EH (cell line): ENCODE data around the gene GLCCI1.
"Not testable (repeated sequence)": the region's sequence is repeated elsewhere in the genome, so short reads cannot be mapped to it uniquely, and the experiment has no call there.

Source experiments
- DNase-seq: peaks from one replicate; pipeline ENCODE4 v3.0.0-alpha.2; 2015; ENCODE audit warnings: low read depth

The GLCCI1 gene

GRCh38 chr7:8094164-8095140, 125.9 kb downstream of the GLCCI1 start:
- no peak for DNase-seq

- DNase-seq = not testable (repeated sequence)
These were observed 132.7 kb downstream of the GLCCI1 start for GRCh38 chr7:8101292-8101691.

GRCh38 chr7:8103282-8103681, 134.7 kb downstream of the GLCCI1 start:
- DNase-seq = no peak

DNA sequence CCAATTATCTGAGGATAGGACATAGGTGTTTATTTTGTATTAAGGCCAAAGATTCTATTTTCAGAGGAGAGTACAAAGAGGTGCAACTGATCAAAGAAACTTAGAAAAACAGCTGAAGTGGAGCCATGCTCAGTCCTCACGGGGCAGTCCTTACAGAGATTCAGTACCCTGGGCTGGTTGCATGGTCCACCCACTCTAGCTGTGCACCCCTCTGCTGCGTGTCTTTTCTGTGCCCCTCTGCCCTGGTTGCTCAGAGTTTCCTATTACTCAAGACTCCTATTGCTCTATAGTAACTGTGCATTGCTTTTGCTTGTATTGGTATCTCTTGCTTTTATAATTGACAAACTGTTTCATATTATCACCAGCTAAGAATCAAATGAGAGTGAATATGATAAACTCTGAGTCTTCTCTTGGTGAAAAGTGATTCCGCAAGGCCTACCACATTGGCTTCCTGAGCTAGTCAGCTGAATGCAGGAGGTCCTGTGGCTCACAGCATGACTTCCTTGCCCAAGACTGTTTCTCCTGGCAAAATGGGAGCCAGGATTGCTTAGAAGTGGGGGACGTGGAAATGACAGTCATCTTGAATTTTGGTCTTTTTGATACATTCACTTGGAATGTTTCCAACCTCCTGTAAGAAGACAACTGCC, 137.0 kb downstream of the GLCCI1 start:
- no peak for DNase-seq

DNA sequence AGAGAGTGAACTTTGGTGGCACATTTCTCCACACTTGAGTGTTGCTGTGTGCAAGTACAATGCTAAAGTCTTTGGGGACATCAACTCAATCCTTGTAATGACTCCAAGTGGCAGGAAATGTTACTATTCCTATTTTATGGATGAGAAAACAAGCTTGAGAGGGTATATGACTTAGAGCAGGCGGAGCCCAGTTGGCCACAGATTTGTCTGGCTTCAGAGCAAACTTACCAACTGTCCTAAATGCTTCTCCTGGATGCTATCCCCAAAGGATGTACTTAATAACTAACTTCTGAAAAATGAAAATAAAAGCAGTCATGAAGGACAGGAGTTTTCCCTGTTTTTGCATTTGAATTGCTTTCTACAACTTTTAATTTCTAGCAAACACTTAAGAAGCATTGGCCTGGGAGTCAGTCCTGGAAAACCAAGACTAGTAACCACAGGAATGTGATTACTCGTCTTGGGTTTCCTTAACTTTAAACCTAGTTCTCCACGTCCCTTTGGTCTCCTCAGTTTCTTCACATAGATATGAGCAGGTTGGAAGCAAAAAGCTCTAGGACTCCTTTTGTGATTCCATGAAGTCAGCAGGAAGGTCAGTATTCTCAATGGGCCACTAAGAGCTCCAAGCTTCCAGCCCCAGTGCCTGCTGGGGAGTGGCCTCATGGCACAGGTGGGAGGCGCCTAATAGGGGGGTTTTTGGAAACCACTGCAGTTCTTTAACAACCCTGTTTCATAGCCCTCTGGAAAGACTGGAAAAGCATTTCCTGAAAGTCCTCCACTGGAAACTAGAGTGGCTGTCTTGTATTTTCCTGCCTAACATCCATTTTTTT, 140.8 kb downstream of the GLCCI1 start:
- DNase-seq = peak; percentile 52

GRCh38 chr7:8111282-8111960, 142.8 kb downstream of the GLCCI1 start:
- no peak for DNase-seq

GRCh38 chr7:8112685-8113084, 144.1 kb downstream of the GLCCI1 start:
- no peak for DNase-seq

DNA sequence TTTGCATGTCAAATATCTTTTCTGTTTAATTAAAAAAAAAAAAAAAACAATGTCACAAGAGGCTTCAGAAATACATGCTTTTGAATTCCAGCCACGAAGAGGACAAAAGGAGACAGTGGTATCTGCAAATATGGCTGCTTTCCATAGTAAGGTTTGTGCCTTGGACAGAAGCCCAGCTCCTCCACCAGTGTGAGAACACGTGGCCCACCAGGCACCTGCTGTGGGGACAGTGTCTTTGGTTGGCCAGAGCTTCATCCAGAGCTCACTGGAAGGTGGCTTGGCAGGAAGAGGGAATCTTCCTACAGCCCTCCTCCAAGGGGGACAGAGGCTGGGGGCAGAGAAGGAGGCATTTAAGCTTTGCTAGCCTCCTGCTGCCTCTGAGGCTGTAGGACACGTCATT, 144.6 kb downstream of the GLCCI1 start:
- DNase-seq = no peak

DNA sequence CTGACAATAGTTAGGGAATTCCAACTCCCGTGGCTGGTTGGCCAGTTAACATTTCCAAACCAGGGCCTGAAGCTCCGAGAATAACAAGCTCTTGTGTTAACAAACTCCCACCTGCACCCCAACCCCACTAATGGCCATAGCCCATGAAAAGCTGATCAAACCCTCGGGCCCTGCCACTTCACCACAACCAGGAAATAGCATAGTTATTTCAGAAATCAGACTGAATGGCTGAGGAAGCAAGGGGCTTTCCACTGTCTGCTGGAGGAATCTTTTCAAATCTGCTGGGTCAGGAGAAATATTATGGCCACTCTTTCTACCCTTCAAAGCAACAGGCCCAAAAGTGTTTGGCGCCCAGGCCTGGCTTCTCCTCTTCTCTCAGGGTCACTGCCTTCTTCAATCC, 145.6 kb downstream of the GLCCI1 start:
- no peak for DNase-seq

DNA sequence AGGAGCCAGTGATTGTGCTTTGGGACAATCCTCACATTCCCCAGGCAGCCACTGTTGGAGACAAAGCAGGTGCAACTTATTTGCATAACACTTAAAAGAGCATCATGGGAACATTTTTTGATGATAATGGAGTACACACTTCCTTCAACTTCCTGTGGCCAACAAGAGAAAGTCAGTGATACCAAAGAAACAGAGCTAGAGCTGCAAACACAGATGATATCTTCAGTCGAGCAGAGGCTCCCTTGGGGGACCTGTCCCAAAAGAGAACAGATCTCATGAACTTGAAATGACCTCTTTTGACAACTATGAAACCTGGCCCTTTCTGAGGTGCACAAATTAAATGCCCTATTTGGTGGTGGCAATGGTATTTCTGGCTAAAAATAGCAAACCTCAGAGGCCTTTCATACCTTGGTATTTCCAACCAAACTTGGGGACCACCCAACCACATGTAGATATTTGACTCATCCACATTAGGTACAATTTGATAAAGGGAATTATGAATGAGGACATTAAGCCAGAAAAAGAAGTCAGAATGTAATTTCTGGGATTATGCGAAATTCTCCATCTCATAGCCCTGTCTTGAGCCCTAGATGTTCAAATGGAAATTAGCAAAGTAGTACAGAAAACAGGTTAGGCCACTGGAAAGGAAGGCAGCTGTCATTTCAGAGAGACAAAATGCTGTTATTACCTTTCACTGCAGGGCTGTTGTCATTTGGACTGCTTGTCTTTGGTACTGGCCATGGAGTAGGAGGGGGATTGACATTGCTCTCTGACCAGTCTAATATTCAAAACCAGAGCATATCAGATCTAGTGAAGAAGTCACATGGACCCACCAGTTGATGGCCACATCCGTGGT, 147.2 kb downstream of the GLCCI1 start:
- DNase-seq = no peak

GRCh38 chr7:8117195-8117594, 148.6 kb downstream of the GLCCI1 start:
- no peak for DNase-seq

- no peak for DNase-seq
These were observed 150.7 kb downstream of the GLCCI1 start for GRCh38 chr7:8119262-8119661.

GRCh38 chr7:8120390-8121058, 151.9 kb downstream of the GLCCI1 start:
- DNase-seq = no peak

DNA sequence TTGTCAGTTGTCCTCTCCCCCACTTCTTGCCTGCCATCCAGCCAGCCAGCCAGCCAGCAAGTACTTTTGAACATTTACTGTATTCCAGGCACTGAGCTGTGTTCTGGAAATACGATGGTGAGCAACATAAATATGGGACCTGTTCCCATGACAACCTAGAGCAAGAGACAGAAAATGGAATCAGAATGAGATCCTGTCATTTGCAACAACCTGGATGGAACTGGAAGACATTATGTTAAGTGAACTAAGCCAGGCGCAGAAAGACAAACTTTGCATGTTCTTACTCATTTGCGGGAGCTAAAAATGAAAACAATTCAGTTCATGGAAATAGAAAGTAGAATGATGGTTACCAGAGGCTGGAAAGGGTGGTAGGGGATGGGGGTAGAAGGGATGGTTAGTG, 152.6 kb downstream of the GLCCI1 start:
- DNase-seq = no peak

DNA sequence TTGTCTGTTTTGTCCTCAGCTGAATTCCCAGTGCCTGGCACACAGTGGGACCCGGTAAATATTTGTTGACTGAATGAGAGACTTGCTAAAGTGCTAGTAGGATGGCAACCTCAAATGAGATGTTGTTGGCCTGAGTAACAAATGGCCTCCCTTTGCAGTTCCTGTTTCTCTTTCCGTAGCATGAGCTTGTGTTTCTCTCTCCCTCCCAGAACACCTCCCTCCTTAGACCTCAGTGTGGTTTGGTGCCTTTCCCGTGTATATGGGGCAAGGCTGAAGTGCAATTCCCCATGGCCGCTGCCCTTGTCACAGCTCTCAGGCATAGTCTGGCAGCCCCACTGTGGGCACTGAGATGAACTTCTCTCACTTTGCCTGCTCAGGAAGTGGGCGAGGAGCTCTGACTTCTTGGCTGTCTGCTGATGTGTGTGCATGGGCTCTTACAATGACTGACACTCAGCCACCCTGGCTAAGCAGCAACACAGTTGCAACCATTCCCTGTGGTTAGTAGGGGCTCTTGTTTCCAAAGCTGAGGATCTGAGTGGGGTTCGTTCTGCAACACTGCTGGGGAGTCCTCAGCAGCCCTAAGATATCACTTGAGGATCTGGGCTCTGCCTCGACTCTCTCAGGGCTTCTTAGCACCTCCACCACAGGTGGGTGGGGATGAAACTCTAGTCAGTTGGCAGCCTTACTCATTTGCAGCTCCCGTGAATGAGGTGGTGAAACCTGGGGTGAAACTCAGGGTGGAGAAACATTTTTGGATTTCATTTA, 157.3 kb downstream of the GLCCI1 start:
- DNase-seq = no peak

DNA sequence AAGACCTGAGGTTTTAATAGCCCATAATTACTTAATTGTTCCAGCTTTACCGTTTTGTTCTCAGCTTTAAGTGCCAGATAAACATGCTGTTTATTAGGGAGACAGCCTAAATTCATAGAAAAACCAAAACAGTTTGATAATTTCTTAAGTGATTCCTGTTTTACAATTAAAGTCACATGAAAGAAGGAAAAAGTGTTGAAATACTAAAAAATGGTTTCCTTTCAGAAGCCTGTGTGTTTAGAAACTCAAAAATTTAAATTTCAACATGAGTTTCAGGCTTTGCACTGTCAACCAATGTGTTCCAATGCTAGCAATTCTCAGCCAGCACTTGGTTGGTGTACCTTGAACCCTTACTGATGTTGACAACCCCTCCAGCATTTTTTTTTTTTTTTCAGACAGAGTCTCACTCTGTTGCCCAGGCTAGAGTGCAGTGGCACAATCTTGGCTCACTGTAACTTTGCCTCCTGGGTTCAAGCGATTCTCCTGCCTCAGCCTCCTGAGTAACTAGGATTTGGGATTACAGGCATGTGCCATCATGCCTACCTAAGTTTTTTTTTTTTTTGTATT, 158.1 kb downstream of the GLCCI1 start:
- no peak for DNase-seq

DNA sequence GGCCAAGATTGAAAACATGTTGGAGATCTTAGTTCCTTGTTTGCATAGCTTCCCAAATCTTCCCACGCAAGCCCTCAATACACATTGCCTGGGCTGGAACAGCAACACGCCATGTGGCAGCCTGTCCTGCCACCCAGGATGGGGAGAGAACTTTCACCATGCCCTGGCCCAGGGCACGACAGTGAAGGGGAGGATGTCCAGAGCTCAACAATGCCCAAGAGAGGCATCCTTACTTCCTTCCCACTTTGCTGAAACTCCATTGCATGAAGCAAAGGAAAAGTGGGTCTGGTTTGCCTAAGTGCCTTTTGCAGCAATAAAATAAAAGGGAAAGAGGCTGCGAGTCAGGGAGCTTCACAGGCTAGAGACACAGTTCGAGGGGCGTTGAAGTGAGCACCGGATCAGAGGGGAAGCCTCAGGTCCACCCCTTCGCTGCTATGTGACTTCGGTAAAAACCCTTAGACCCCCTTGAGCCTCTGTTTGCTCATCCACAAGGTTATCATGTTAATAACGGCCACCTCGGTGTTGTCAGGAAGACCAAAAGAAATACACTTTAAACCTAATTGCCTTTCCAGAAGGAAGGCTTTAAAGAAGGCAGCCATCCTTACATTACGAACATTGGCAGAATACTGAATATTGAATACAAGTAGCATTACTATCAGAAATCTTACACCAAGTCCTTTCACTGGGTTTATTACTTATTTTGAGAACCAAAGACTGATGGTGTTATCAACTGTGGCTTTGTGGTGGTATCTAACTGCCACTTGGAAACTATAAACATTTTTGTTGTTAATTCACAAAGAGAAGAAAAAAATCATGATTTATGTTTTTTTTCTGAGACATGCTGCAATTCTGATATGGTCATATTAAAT, 160.1 kb downstream of the GLCCI1 start:
- no peak for DNase-seq

GRCh38 chr7:8129318-8129659, 160.7 kb downstream of the GLCCI1 start:
- DNase-seq = no peak
